Neutrophil (primary cell): ENCODE results near the gene OR6N1.

Experiments
- H3K27ac ChIP-seq: fragments of 200-600 bp; sonication (generic); 2 replicates; pipeline ENCODE4 v1.5.1; 2016; ENCODE audit warnings: mild to moderate bottlenecking, moderate library complexity
- H3K27me3 ChIP-seq: fragments of 200-600 bp; sonication (generic); 2 replicates; pipeline ENCODE4 v1.6.0; 2016; ENCODE audit warnings: mild to moderate bottlenecking
- H3K36me3 ChIP-seq: fragments of 200-600 bp; sonication (generic); 2 replicates; pipeline ENCODE4 v1.5.1; 2017
- H3K4me1 ChIP-seq, 2 experiments: fragments of 200-600 bp in 1 of 2; sonication (generic) in 1 of 2; 1 replicate in 1 of 2; 2 replicates in 1 of 2; pipeline versions ENCODE4 v1.5.1 to v1.6.1; 2013 to 2016; ENCODE audit warnings: low read depth in 1 of 2, low read length in 1 of 2, mild to moderate bottlenecking in 1 of 2, moderate library complexity in 1 of 2; ENCODE audit not compliant: control insufficient read depth in 1 of 2, insufficient read depth in 1 of 2
- H3K4me3 ChIP-seq, 2 experiments: fragments of 200-600 bp in 1 of 2; sonication (generic) in 1 of 2; 1 replicate in 1 of 2; 2 replicates in 1 of 2; pipeline ENCODE4 v1.5.1; 2013 to 2016; ENCODE audit warnings: low read depth in 1 of 2, low read length in 1 of 2, mild to moderate bottlenecking in 1 of 2, moderate library complexity in 1 of 2
- H3K9me3 ChIP-seq: fragments of 200-600 bp; sonication (generic); 2 replicates; pipeline ENCODE4 v1.5.1; 2016
- TF ChIP-seq, protein P1 (sequence below): fragments of 200-600 bp; sonication (generic); IDR thresholded peaks from 2 replicates; pipeline ENCODE4 v1.5.1; 2016; ENCODE audit warnings: antibody characterized with exemption

Gene OR6N1

DNA sequence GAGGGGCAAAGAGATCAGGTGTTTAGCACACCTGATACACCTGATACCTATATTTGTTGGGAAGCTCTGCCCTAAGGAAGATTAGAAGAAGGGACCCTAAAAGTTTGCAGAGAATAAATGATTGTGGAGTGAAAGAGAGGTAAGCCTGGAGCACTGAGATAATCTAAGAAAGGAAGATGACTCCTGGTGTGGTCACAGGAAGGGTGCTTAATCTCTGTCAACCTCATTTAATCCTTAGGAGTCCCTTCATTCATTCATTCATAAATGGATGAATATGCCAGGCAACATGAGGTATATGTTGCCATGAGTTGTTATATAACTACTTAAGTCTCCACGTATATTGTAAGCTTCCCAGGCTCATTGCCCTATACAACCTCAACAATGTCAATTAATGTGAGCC is 43.0 kb upstream of the OR6N1 start:
- TF ChIP-seq, protein P1, sequence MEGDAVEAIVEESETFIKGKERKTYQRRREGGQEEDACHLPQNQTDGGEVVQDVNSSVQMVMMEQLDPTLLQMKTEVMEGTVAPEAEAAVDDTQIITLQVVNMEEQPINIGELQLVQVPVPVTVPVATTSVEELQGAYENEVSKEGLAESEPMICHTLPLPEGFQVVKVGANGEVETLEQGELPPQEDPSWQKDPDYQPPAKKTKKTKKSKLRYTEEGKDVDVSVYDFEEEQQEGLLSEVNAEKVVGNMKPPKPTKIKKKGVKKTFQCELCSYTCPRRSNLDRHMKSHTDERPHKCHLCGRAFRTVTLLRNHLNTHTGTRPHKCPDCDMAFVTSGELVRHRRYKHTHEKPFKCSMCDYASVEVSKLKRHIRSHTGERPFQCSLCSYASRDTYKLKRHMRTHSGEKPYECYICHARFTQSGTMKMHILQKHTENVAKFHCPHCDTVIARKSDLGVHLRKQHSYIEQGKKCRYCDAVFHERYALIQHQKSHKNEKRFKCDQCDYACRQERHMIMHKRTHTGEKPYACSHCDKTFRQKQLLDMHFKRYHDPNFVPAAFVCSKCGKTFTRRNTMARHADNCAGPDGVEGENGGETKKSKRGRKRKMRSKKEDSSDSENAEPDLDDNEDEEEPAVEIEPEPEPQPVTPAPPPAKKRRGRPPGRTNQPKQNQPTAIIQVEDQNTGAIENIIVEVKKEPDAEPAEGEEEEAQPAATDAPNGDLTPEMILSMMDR, result no peak
- Histone ChIP-seq H3K27ac (peak overlapping the region; percentile 97), H3K4me1 (peaks cover 100% of the 10 kb centered on the region in 2 experiments), H3K27me3 (no peaks in the 10 kb centered on the region), H3K36me3 (peaks cover 3% of the 10 kb centered on the region), H3K4me3 (peak overlapping the region in 1 of 2 experiments; percentile 55), H3K9me3 (no peaks in the 10 kb centered on the region)

DNA sequence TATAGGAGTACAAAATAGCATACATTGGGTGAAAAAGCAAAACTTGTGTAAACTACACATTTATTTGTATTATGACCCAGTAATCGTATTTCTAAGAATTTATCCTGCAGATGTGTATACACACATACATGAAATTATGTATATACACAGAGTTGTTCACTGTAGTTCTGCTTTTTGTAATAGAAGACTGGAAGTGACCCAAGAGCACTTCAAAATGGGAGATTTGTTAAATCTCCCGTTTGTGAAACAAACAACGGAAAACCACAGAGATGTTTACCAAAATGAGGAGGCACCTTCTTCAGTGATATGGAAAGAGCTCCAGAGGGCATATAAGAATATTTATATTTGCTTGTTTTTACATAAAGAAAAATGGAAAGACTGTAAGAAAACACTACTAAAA is 41.2 kb upstream of the OR6N1 start:
- H3K4me1 ChIP-seq, result peaks cover 100% of the 10 kb centered on the region in 2 experiments
- H3K27ac ChIP-seq, result peak overlapping the region; percentile 97
- peak overlapping the region; percentile 19 to 55 for H3K4me3 ChIP-seq
- no peaks in the 10 kb centered on the region for H3K27me3 ChIP-seq
- no peaks in the 10 kb centered on the region for H3K9me3 ChIP-seq
- TF ChIP-seq, protein P1, result no peak
- H3K36me3 ChIP-seq, result peaks cover 3% of the 10 kb centered on the region

DNA sequence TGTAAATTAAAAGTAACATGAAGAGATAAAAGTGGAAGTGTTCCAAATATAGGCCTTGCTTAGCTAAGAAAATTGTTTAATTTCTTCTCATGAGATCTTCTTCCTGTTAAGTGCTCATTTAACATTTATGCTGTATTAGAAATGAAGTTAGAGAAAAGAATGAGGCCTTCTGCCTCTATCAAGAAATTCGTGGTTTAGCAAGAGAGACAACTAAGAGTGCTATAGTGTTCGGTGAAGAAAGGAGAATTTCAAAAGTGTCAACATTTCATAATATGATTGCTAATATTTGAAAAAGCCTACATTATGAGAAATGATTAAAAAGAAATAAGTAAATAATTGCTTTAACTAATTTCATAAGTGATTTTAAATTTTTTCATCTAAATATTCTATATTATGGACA is 40.3 kb upstream of the OR6N1 start:
- TF ChIP-seq, protein P1, result no peak
- Histone ChIP-seq H3K27ac (peak overlapping the region; percentile 97), H3K4me1 (peaks cover 100% of the 10 kb centered on the region in 2 experiments), H3K4me3 (peak overlapping the region; percentile 55 to 56), H3K9me3 (no peaks in the 10 kb centered on the region), H3K36me3 (peaks cover 3% of the 10 kb centered on the region), H3K27me3 (no peaks in the 10 kb centered on the region)

DNA sequence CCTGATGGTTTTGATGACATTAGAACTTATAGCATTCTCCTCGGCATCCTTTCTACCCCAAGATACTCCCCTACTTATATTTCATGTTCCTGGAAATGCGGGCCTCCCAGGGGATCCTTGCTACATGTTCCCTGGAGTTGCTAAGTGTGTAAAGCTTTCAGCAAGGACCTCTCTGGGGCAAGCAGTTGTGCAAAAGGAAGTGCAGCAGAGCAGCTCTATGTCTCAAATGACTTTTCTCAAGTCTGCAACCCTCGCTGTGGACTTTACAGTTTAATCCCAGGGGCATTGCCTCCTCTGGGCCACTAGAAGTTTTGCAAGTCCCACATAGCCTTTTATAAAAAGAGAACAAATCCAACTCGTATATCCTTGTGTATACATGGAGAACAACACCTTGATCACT is 38.3 kb upstream of the OR6N1 start:
- no peaks in the 10 kb centered on the region for H3K9me3 ChIP-seq
- peaks cover 99 to 100% of the 10 kb centered on the region in 2 experiments for H3K4me1 ChIP-seq
- H3K27ac ChIP-seq, result peak overlapping the region; percentile 97
- peak overlapping the region; percentile 55 to 56 for H3K4me3 ChIP-seq
- TF ChIP-seq, protein P1, result no peak
- H3K36me3 ChIP-seq, result peaks cover 3% of the 10 kb centered on the region
- no peaks in the 10 kb centered on the region for H3K27me3 ChIP-seq

DNA sequence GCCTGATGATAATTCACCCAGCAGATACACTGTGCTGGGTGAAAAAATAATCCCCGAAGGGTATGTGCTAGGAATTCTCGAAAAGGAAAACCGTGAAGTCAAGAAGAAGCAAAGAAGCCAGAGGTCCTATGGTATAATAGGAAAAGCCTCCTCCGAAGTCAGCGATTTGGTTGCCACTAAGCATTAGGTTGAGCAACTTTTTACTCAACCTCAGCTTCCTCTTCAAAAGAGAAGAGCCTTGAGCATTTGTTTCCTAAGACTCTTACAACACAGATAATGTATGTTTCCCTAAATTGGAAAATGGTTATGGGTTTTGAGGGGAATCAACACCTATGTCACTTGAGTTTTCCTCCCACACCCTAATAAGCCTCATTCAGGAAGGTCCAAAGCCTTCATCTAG is 37.9 kb upstream of the OR6N1 start:
- peaks cover 99 to 100% of the 10 kb centered on the region in 2 experiments for H3K4me1 ChIP-seq
- peak overlapping the region; percentile 97 for H3K27ac ChIP-seq
- H3K4me3 ChIP-seq, result peak overlapping the region; percentile 55 to 56
- no peaks in the 10 kb centered on the region for H3K9me3 ChIP-seq
- H3K27me3 ChIP-seq, result no peaks in the 10 kb centered on the region
- TF ChIP-seq, protein P1, result no peak
- peaks cover 3% of the 10 kb centered on the region for H3K36me3 ChIP-seq

DNA sequence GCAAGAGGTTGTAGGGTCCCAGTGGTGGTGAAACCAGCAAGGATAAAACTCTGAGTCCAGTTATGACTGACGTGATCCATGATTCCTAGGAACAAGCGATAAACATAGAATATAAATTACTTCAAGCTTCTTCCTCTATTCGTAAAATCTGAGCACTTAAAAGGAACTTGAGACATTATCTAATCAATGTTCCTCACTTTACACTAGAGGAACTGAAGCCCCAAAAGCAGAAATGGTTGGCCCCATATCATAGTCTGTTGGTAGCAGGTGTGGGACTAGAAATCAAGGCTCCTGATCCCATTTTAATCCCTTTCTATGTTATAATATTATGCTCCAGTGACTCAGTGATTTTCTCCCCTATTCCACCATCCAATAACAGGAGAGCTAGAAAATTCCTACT is 37.3 kb upstream of the OR6N1 start:
- Histone ChIP-seq H3K36me3 (peaks cover 3% of the 10 kb centered on the region), H3K27ac (peak overlapping the region; percentile 97), H3K27me3 (no peaks in the 10 kb centered on the region), H3K4me3 (peak overlapping the region; percentile 55 to 56), H3K9me3 (no peaks in the 10 kb centered on the region), H3K4me1 (peaks cover 95 to 100% of the 10 kb centered on the region in 2 experiments)
- TF ChIP-seq, protein P1, result no peak
